ENCODE measurements around the gene TRIM63. TPM values are rescaled to one million over a fixed set of nuclear protein-coding genes. Genes with fewer than 3 reads are reported as not detected.

Gene TRIM63
- total RNA-seq, 2 donors from 2014 or later: not detected

- peaks cover 9% of the 10 kb centered on the region for H3K27me3 Mint-ChIP-seq
- H3K27ac Mint-ChIP-seq: no peak within 1 kb of the TSS
- no peak within 1 kb of the TSS for H3K4me3 Mint-ChIP-seq
Measured at GRCh38 chr1:26021647-26022403, 45.6 kb downstream of the TRIM63 start, which contains the start of gene EXTL1. Gene EXTL1, plus strand, starts transcription at chr1:26021775. Its CDS starts 872 bp downstream, at chr1:26022647.

GRCh38 chr1:26020941-26021646 lies 46.3 kb downstream of the TRIM63 start:
- H3K27me3 Mint-ChIP-seq: peaks cover 9% of the 10 kb centered on the region
- H3K9me3 ChIP-seq (ENCODE audit: control insufficient read depth, low read length, poor library complexity, severe bottlenecking): no peaks in the 10 kb centered on the region
- H3K4me1 Mint-ChIP-seq: no peaks in the 10 kb centered on the region
- ATAC-seq: no peak
- H3K27ac Mint-ChIP-seq: no peak overlapping the region
- DNase-seq: no peak
- no peaks in the 10 kb centered on the region for H3K36me3 Mint-ChIP-seq (ENCODE audit: low read depth)
- no peak overlapping the region for H3K4me3 Mint-ChIP-seq

More at GRCh38 chr1:26021647-26022403, 45.6 kb downstream of the TRIM63 start, which contains the start of gene EXTL1:
- no peaks in the 10 kb centered on the region for H3K36me3 Mint-ChIP-seq (ENCODE audit: low read depth)
- no peak for DNase-seq
- no peak for ATAC-seq
- peaks cover 1% of the 10 kb centered on the region for H3K4me1 Mint-ChIP-seq
- H3K9me3 ChIP-seq (ENCODE audit: control insufficient read depth, low read length, poor library complexity, severe bottlenecking): no peaks in the 10 kb centered on the region

GRCh38 chr1:26020330-26020768 lies 47.1 kb downstream of the TRIM63 start:
- Mint-ChIP-seq H3K27ac (no peak overlapping the region), H3K27me3 (peaks cover 9% of the 10 kb centered on the region), H3K4me1 (no peaks in the 10 kb centered on the region), H3K36me3 (ENCODE audit: low read depth) (no peaks in the 10 kb centered on the region), H3K4me3 (no peak overlapping the region)
- DNase-seq (no peak), ATAC-seq (no peak)
- H3K9me3 ChIP-seq (ENCODE audit: control insufficient read depth, low read length, poor library complexity, severe bottlenecking): no peaks in the 10 kb centered on the region

GRCh38 chr1:26019641-26020315 lies 47.7 kb downstream of the TRIM63 start:
- Mint-ChIP-seq H3K27me3 (peaks cover 9% of the 10 kb centered on the region), H3K27ac (no peak overlapping the region), H3K36me3 (ENCODE audit: low read depth) (no peaks in the 10 kb centered on the region), H3K4me1 (no peaks in the 10 kb centered on the region), H3K4me3 (no peak overlapping the region)
- ATAC-seq: no peak
- H3K9me3 ChIP-seq (ENCODE audit: control insufficient read depth, low read length, poor library complexity, severe bottlenecking): no peaks in the 10 kb centered on the region
- no peak for DNase-seq

- H3K27ac Mint-ChIP-seq: no peak overlapping the region
- H3K36me3 Mint-ChIP-seq (ENCODE audit: low read depth): no peaks in the 10 kb centered on the region
- no peaks in the 10 kb centered on the region for H3K4me1 Mint-ChIP-seq
- peaks cover 9% of the 10 kb centered on the region for H3K27me3 Mint-ChIP-seq
- ATAC-seq (no peak), DNase-seq (no peak)
- no peaks in the 10 kb centered on the region for H3K9me3 ChIP-seq (ENCODE audit: control insufficient read depth, low read length, poor library complexity, severe bottlenecking)
- H3K4me3 Mint-ChIP-seq: no peak overlapping the region
Measured at GRCh38 chr1:26017606-26018005, 49.8 kb downstream of the TRIM63 start.

- no peak for ATAC-seq
- Mint-ChIP-seq H3K4me1 (no peaks in the 10 kb centered on the region), H3K27me3 (peaks cover 9% of the 10 kb centered on the region), H3K36me3 (ENCODE audit: low read depth) (no peaks in the 10 kb centered on the region), H3K4me3 (no peak overlapping the region), H3K27ac (no peak overlapping the region)
- H3K9me3 ChIP-seq (ENCODE audit: control insufficient read depth, low read length, poor library complexity, severe bottlenecking): no peaks in the 10 kb centered on the region
- DNase-seq: no peak
Measured at GRCh38 chr1:26016953-26017545, 50.4 kb downstream of the TRIM63 start.

GRCh38 chr1:26016258-26016952 lies 51.0 kb downstream of the TRIM63 start:
- peaks cover 9% of the 10 kb centered on the region for H3K27me3 Mint-ChIP-seq

GRCh38 chr1:26015358-26015757 lies 52.1 kb downstream of the TRIM63 start:
- no peak overlapping the region for H3K27ac Mint-ChIP-seq

More at GRCh38 chr1:26016258-26016952, 51.0 kb downstream of the TRIM63 start:
- Mint-ChIP-seq H3K27ac (no peak overlapping the region), H3K36me3 (ENCODE audit: low read depth) (no peaks in the 10 kb centered on the region), H3K4me3 (no peak overlapping the region), H3K4me1 (no peaks in the 10 kb centered on the region)
- no peak for ATAC-seq
- DNase-seq: no peak
- no peaks in the 10 kb centered on the region for H3K9me3 ChIP-seq (ENCODE audit: control insufficient read depth, low read length, poor library complexity, severe bottlenecking)

GRCh38 chr1:26014179-26014578 lies 53.3 kb downstream of the TRIM63 start:
- Mint-ChIP-seq H3K4me1 (no peaks in the 10 kb centered on the region), H3K27me3 (peaks cover 10% of the 10 kb centered on the region), H3K36me3 (ENCODE audit: low read depth) (no peaks in the 10 kb centered on the region), H3K4me3 (no peak overlapping the region), H3K27ac (peak overlapping the region; percentile 29)
- no peaks in the 10 kb centered on the region for H3K9me3 ChIP-seq (ENCODE audit: control insufficient read depth, low read length, poor library complexity, severe bottlenecking)
- DNase-seq (no peak), ATAC-seq (no peak)

More at GRCh38 chr1:26015358-26015757, 52.1 kb downstream of the TRIM63 start:
- H3K4me1 Mint-ChIP-seq: no peaks in the 10 kb centered on the region
- no peaks in the 10 kb centered on the region for H3K36me3 Mint-ChIP-seq (ENCODE audit: low read depth)
- peaks cover 9% of the 10 kb centered on the region for H3K27me3 Mint-ChIP-seq
- H3K4me3 Mint-ChIP-seq: no peak overlapping the region
- no peaks in the 10 kb centered on the region for H3K9me3 ChIP-seq (ENCODE audit: control insufficient read depth, low read length, poor library complexity, severe bottlenecking)
- ATAC-seq (no peak), DNase-seq (no peak)

GRCh38 chr1:26012864-26013263 lies 54.6 kb downstream of the TRIM63 start:
- Mint-ChIP-seq H3K36me3 (ENCODE audit: low read depth) (no peaks in the 10 kb centered on the region), H3K4me1 (no peaks in the 10 kb centered on the region), H3K4me3 (no peak overlapping the region), H3K27me3 (peaks cover 5% of the 10 kb centered on the region), H3K27ac (no peak overlapping the region)
- DNase-seq: no peak
- H3K9me3 ChIP-seq (ENCODE audit: control insufficient read depth, low read length, poor library complexity, severe bottlenecking): no peaks in the 10 kb centered on the region
- no peak for ATAC-seq

GRCh38 chr1:26010825-26011224 lies 56.6 kb downstream of the TRIM63 start:
- H3K9me3 ChIP-seq (ENCODE audit: control insufficient read depth, low read length, poor library complexity, severe bottlenecking): no peaks in the 10 kb centered on the region
- Mint-ChIP-seq H3K36me3 (ENCODE audit: low read depth) (no peaks in the 10 kb centered on the region), H3K27ac (no peak overlapping the region), H3K4me1 (peaks cover 2% of the 10 kb centered on the region), H3K4me3 (no peak overlapping the region), H3K27me3 (peaks cover 12% of the 10 kb centered on the region)
- DNase-seq (no peak), ATAC-seq (no peak)

GRCh38 chr1:26009796-26010447 lies 57.5 kb downstream of the TRIM63 start:
- peaks cover 18% of the 10 kb centered on the region for H3K27me3 Mint-ChIP-seq
- no peaks in the 10 kb centered on the region for H3K36me3 Mint-ChIP-seq (ENCODE audit: low read depth)
- H3K27ac Mint-ChIP-seq: no peak overlapping the region

More at GRCh38 chr1:26009796-26010447, 57.5 kb downstream of the TRIM63 start:
- Mint-ChIP-seq H3K4me1 (peaks cover 2% of the 10 kb centered on the region), H3K4me3 (no peak overlapping the region)
- ATAC-seq: no peak
- DNase-seq: no peak
- H3K9me3 ChIP-seq (ENCODE audit: control insufficient read depth, low read length, poor library complexity, severe bottlenecking): no peaks in the 10 kb centered on the region

Data from T-helper 17 cell (primary cell).